NOMO-1 (cell line): ENCODE measurements around the gene CCDC102A.

Experiments
- DNase-seq, 2 experiments: peaks; one replicate each; lab custom pipeline; 2025; ENCODE audit not compliant: unreplicated experiment in 2 of 2; lab: John Stamatoyannopoulos, UW

CCDC102A gene

DNA sequence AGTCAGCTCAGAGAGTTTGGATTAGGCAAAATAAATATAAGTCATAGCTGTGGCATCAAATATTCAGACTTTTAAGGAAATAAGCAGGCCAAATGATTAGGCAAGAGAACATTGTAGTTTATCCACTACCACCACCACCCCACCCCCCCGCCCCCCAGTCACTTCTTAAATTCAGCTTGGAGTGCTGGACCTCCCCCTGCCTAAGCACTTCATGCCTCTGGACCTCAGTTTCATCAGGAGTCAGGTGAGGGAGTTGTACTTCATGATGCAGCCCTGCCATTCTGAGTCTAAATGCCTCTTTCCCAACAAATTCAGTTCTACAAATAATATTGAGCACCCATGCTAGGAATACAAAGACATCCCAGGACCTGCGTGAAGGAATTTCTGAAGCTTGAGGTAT, 71.8 kb downstream of the CCDC102A start:
- DNase-seq = no peak

DNA sequence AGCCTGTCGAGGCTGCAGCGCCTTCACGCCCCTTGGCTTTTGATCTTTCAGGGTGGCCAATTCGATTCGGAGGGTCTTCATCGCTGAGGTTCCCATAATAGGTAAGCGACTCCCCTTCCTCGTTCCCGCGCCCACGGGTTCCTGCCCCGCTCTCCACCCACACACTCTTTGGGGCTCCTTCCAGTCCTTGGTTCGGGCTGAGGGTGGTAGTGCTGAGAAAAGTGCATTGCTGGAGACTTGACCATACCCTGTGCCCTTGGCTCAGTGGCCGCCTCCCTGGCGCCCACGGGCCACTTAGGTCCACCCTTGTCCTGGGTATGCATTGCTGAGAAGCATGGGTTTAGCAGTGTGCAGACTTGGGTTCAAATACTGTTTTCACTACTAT, 73.4 kb downstream of the CCDC102A start:
- DNase-seq = no peak

DNA sequence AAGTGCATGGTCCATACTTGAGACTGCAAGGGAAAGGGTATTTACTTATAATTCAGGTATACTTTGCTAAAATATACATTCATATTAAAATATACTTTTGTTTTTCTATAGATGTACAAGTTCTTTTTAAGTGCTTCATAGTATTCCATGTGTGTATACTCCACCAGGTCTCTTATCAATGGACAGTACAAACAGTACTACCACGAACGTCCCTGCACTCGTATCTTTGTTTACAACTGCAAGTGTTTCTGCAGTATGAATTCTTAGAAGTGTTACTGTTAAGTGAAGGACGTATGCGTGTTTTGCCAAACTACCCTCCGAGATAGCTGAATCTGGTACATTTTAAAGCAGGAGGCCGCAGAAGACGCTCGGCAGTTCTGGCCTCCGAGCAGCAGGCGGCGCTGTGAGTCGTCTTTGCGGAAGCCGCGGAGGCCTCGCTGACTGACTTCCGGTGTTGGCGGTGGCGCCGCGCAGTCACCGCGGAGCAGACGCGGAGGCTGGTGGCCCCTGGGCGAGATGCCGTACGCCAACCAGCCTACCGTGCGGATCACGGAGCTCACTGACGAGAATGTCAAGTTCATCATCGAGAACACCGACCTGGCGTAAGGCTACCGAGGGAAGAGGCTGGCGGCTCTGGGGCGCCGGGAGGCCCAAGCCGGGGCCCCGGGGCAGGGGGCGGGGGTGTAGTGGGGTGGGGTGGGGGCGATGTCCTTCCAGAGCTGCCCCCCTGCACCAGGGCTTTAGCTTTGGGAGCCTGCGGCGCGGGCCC, 74.0 kb downstream of the CCDC102A start, which contains the start of gene POLR2C:
Gene POLR2C (plus strand): TSS at position 471 of the 769 bp plus-strand sequence. CDS start 46 bp downstream, at position 517.
- DNase-seq = peak; percentile 81 to 89
